GM15510 (cell line): Measurements from ENCODE around the gene AUTS2.

ENCODE experiments used
- POLR2A ChIP-seq: IDR thresholded peaks from 3 replicates; pipeline ENCODE4 v1.6.1; 2011; ENCODE audit warnings: borderline replicate concordance; ENCODE audit not compliant: insufficient read length; ENCODE audit errors: extremely low read depth

The AUTS2 gene

GRCh38 chr7:70805360-70805759 is 1207.1 kb downstream of the AUTS2 start:
- no peak for TF ChIP-seq POLR2A

- TF ChIP-seq POLR2A = no peak
Measured at GRCh38 chr7:70807650-70808049, 1209.4 kb downstream of the AUTS2 start.

GRCh38 chr7:70808876-70809275 is 1210.6 kb downstream of the AUTS2 start:
- no peak for TF ChIP-seq POLR2A

DNA sequence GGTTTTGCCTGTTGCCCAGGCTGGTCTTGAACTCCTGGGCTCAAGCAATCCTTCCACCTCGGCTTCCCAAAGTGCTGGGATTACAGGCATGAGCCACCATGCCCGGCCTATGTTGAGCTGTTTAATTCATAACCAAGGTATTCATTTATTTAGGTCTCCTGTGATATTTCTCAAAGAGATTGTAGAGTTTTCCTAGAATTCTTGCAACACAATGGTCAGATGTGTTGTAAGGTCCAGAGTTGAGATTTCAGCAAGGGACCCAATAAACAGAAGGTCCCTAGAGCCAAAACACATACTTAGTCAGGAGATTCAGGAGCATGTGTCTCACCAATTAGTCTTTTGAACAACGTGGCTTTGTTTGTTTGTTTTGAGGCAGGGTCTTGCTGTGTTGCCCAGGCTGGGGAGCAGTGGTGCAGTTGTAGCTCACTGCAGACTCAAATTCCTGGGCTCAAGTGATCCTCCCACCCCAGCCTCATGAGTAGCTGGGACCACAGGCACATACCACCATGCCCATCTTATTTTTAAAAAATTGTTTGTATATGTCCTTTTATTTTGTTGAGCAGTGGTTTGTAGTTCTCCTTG is 1212.4 kb downstream of the AUTS2 start:
- no peak for TF ChIP-seq POLR2A

GRCh38 chr7:70812511-70812910 is 1214.2 kb downstream of the AUTS2 start:
- no peak for TF ChIP-seq POLR2A

GRCh38 chr7:70829221-70830059 is 1231.2 kb downstream of the AUTS2 start:
- TF ChIP-seq POLR2A = no peak

DNA sequence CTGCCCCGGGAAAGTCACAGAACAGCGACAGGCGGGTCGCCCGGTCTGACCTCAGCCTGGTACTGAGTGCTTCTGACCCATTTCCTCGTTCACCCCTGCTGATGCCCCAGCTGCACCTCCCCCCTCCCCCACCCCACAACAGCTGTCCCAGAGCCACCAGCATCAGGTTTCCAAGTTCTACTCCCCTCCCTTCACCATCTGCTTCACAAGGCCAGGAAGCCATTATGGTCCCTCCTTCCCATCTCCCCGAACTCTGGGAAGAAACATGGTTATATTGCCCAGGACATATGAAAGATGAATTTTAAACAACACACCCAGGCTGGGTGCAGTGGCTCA is 1231.8 kb downstream of the AUTS2 start:
- TF ChIP-seq POLR2A = no peak

- no peak for TF ChIP-seq POLR2A
Measured at GRCh38 chr7:70830426-70830825, 1232.2 kb downstream of the AUTS2 start.

GRCh38 chr7:70833726-70834125 is 1235.5 kb downstream of the AUTS2 start:
- no peak for TF ChIP-seq POLR2A

DNA sequence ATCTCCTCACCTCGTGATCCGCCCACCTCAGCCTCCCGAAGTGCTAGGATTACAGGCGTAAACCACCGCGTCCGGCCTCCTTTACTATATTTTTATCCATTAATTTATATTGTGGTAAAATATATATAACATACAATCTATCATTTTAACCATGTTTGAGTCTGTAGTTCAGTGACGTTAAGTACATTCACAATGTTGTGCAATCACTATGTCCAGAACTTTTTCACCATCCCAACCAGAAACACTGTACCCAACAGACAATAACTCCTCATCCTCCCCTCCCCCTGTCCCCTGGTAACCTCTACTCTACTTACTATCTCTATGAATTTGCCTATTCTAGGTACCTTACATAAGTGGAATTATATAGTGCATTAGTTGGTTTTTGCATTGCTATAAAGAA is 1236.1 kb downstream of the AUTS2 start:
- no peak for TF ChIP-seq POLR2A

DNA sequence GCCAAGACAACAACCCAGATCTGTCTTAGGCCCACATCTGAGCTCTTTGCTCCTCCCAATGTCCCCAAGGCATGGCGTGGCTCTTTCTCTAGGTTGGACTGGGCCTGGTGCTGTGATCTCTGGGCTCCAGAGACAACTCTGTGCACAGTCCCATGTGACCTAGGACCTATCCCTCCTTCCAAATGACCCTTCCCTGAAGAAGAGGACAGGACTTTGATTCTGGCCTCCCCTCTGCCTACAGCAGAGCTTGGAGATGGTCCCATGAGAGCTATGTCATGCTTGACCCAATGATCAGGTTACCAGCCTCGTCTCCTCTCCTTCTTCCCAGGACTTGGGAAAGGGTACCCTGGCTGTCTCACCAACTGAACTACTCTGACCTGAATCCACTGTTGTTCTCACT is 1237.4 kb downstream of the AUTS2 start:
- no peak for TF ChIP-seq POLR2A

DNA sequence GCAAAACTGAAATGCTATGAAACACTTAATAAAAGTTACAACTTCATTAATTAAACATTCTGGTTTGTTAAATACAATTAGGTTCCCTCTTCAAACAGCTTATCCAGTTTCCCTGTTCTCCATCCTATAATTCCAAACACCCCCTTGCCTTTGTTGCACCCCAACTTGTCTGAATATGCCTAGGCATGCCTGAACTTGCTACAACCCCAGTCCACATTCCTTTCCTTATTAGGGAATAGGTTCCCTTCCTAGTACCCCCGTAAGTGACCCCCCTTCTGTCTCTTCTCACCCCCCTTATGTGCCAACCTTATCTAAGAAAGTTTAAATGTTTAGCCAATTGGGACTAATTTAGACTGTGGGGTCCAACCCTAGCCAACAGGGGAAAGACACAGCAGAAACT is 1238.0 kb downstream of the AUTS2 start:
- TF ChIP-seq POLR2A = no peak

GRCh38 chr7:70836946-70837345 is 1238.7 kb downstream of the AUTS2 start:
- no peak for TF ChIP-seq POLR2A

- TF ChIP-seq POLR2A = no peak
Measured at GRCh38 chr7:70837589-70837988, 1239.3 kb downstream of the AUTS2 start.

GRCh38 chr7:70838292-70838907 is 1240.1 kb downstream of the AUTS2 start:
- TF ChIP-seq POLR2A = no peak
